ENCODE data around the gene HCN1. TPM values are rescaled to one million over a fixed set of nuclear protein-coding genes. Genes with fewer than 3 reads are reported as not detected.
"Not testable (repeated sequence)": the region's sequence is repeated elsewhere in the genome, so short reads cannot be mapped to it uniquely, and the experiment has no call there.

The HCN1 gene
- total RNA-seq, 2 experiments from 2014 or later = not detected

DNA sequence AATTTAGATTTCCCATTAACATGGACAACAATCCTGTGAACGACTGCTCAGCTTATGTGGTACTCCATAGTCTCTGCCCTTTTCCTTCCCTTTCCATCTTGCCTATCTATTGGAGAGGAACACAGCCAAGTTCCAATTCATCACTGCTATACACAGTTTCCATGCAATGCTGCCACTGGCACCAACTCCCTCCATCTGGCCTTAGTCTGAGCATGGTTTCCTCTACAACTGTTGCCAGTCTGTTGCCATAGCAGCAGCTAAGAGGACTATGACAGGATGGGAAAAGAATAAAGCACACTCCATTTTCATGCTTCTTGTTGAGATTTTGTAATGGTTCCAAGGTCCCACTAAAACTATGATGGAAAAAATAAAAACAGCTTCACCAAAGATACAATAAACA is 189.0 kb downstream of the HCN1 start:
- Mint-ChIP-seq H3K36me3 (ENCODE audit: low read depth) (no peaks in the 10 kb centered on the region), H3K9me3 (ENCODE audit: low read depth) (peaks cover 8% of the 10 kb centered on the region), H3K4me3 (no peak overlapping the region), H3K27ac (no peak overlapping the region), H3K27me3 (no peaks in the 10 kb centered on the region), H3K4me1 (no peaks in the 10 kb centered on the region)
- ChIA-PET POLR2A (no interaction called here), CTCF (interaction anchor here (0.6 kb wide), 1 partner anchor 1348 kb away, joined by 3 read pairs; no protein-coding TSS in a partner anchor)
- ATAC-seq (no peak), DNase-seq (no peak)
- intact Hi-C loops (cut with DNase I, micrococcal nuclease) = no loop called here

DNA sequence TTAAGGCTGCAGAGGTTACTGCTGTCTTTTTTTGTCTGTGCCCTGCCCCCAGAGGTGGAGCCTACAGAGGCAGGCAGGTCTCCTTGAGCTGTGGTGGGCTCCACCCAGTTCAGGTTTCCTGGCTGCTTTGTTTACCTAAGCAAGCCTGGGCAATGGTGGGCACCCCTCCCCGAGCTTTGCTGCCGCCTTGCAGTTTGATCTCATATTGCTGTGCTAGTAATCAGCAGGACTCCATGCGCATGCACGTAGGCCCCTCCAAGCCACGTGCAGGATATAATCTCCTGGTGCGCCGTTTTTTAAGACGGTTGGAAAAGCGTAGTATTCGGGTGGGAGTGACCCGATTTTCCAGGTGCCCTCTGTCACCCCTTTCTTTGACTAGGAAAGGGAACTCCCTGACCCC is 197.2 kb downstream of the HCN1 start:
- H3K36me3 Mint-ChIP-seq (ENCODE audit: low read depth); CTCF ChIA-PET: not testable (repeated sequence)

DNA sequence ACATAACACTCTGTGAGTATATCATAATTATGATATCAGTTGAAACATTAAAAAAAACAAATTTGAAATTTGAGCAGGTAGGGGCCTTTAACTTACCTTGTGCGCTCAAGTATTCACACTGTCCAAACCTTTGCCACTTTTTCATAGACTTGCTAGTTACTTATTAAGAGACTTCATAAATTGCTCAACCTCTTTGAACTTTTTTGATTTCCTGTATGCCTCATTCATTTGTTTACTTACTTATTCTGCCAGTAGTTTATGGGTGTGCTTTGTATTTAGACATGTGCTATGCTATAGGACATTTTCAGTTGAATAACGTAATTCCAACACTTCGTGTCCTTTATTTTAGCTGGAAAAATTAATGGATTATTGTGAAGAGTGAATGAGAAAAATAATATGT is 204.8 kb downstream of the HCN1 start:
- Mint-ChIP-seq H3K4me3 (no peak overlapping the region), H3K36me3 (ENCODE audit: low read depth) (no peaks in the 10 kb centered on the region), H3K9me3 (ENCODE audit: low read depth) (peaks cover 6% of the 10 kb centered on the region), H3K27ac (no peak overlapping the region), H3K27me3 (no peaks in the 10 kb centered on the region), H3K4me1 (no peaks in the 10 kb centered on the region)
- intact Hi-C loops (cut with DNase I, micrococcal nuclease) = no loop called here
- no peak for DNase-seq
- ATAC-seq = no peak
- ChIA-PET CTCF (no interaction called here), POLR2A (no interaction called here)

More for the DNA sequence above, 197.2 kb downstream of the HCN1 start:
- H3K4me1 Mint-ChIP-seq; H3K27me3 Mint-ChIP-seq; ATAC-seq; POLR2A ChIA-PET; DNase-seq; H3K27ac Mint-ChIP-seq; H3K4me3 Mint-ChIP-seq; intact Hi-C loops (cut with DNase I, micrococcal nuclease); H3K9me3 Mint-ChIP-seq (ENCODE audit: low read depth): not testable (repeated sequence)

DNA sequence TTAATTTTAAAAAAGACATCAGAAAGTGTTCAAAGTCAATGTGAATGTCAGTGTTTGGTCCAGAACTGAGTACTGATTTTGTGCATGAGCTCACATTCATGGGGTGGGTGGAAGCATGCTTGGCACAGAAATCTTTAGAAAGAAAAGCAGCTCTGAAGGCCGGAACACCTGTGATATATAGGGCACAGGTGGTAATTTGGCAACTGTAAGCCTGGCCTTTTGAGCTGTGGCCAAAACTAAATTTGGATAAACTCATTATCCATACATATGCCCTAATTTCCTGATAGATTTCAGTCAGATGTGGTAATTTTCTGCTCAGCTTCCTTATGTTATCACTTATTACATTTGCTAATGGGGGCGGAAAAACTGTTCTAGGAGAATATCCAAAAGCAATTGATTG is 211.4 kb downstream of the HCN1 start:
- Mint-ChIP-seq H3K27me3 (no peaks in the 10 kb centered on the region), H3K27ac (no peak overlapping the region), H3K36me3 (ENCODE audit: low read depth) (no peaks in the 10 kb centered on the region), H3K9me3 (ENCODE audit: low read depth) (peaks cover 10% of the 10 kb centered on the region), H3K4me1 (no peaks in the 10 kb centered on the region), H3K4me3 (no peak overlapping the region)
- POLR2A ChIA-PET = no interaction called here
- ATAC-seq (no peak), DNase-seq (no peak)
- intact Hi-C loops (cut with DNase I, micrococcal nuclease) = no loop called here
- CTCF ChIA-PET = no interaction called here

DNA sequence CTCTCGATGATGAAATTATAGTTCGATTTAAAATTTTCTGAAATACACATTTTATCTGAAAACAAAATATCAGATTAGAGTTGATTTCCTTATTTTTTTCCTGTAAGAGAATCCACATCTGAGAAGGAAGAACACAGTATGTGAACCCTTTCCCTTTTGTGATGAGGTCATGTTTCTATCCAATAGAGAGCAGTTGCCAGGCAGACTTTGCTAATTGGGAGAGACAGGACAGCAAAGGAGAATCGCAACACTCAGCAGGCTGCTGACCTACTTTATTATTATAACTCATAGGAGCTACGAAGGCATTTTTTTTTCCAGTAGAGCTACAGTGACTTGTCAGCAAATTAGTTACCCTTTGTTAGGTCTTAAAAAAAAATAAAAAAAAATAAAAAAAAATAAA is 242.1 kb downstream of the HCN1 start:
- no peak overlapping the region for H3K4me3 Mint-ChIP-seq
- no peak for ATAC-seq
- no peaks in the 10 kb centered on the region for H3K36me3 Mint-ChIP-seq (ENCODE audit: low read depth)
- no peak for DNase-seq
- intact Hi-C loops (cut with DNase I, micrococcal nuclease) = no loop called here
- no peaks in the 10 kb centered on the region for H3K4me1 Mint-ChIP-seq
- H3K27me3 Mint-ChIP-seq = no peaks in the 10 kb centered on the region
- peaks cover 8% of the 10 kb centered on the region for H3K9me3 Mint-ChIP-seq (ENCODE audit: low read depth)
- no peak overlapping the region for H3K27ac Mint-ChIP-seq
- CTCF ChIA-PET = no interaction called here
- POLR2A ChIA-PET = no interaction called here

DNA sequence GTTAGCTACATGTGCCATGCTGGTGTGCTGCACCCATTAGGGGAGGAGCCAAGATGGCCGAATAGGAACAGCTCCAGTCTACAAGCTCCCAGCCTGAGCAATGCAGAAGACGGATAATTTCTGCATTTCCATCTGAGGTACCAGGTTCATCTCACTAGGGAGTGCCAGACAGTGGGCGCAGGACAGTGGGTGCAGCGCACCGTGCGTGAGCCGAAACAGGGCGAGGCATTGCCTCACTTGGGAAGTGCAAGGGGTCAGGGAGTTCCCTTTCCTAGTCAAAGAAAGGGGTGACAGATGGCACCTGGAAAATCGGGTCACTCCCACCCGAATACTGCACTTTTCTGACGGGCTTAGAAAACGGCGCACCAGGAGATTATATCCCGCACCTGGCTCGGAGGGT is 251.3 kb downstream of the HCN1 start:
- H3K4me3 Mint-ChIP-seq; POLR2A ChIA-PET; CTCF ChIA-PET; H3K4me1 Mint-ChIP-seq; H3K27me3 Mint-ChIP-seq; H3K36me3 Mint-ChIP-seq (ENCODE audit: low read depth); H3K27ac Mint-ChIP-seq; DNase-seq; H3K9me3 Mint-ChIP-seq (ENCODE audit: low read depth); ATAC-seq; intact Hi-C loops (cut with DNase I, micrococcal nuclease): not testable (repeated sequence)

DNA sequence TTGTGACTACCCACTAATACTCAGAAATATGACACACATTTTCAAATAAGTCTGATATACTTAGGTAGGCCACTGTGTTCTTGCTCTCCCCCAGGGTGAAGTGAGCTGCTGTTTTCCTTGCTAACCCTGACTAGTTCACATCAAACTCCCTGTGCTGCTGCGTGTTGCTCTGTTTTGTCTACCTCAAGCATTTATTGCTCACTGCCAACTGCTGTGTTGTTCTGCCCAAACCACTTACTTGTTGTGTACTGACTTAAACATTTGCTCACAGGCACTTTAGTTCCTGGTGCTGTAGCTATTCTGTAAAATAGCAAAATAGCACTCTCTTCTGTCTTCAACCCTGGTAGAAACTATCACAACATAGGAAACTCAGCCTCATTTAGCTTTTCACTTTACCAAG is 255.7 kb downstream of the HCN1 start:
- H3K9me3 Mint-ChIP-seq (ENCODE audit: low read depth) = peaks cover 10% of the 10 kb centered on the region
- no peak overlapping the region for H3K27ac Mint-ChIP-seq
- H3K27me3 Mint-ChIP-seq = no peaks in the 10 kb centered on the region
- no peak overlapping the region for H3K4me3 Mint-ChIP-seq
- ATAC-seq (no peak), DNase-seq (no peak)
- intact Hi-C loops (cut with DNase I, micrococcal nuclease) = no loop called here
- POLR2A ChIA-PET = no interaction called here
- H3K4me1 Mint-ChIP-seq = no peaks in the 10 kb centered on the region
- no peaks in the 10 kb centered on the region for H3K36me3 Mint-ChIP-seq (ENCODE audit: low read depth)
- CTCF ChIA-PET = no interaction called here

DNA sequence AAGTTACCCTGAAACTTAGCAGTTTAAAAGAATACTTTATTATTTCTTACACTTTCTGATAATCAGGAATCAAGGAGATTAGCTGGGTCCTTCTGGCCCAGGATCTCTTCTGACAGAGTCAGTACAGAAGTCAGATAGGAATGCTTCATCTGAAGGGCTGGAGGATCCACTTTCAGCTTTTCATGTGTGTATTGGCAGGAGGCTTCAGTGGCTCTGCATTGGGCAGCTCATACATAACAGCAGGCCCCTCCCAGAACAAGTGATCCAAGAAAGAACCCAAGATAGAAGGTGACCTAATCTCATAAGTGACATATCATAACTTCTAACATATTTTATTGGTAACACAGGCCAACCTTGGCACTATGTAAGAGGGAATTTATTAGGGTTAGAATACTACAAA is 258.4 kb downstream of the HCN1 start:
- Mint-ChIP-seq H3K9me3 (ENCODE audit: low read depth) (peaks cover 12% of the 10 kb centered on the region), H3K4me1 (no peaks in the 10 kb centered on the region), H3K27ac (no peak overlapping the region), H3K27me3 (no peaks in the 10 kb centered on the region), H3K36me3 (ENCODE audit: low read depth) (no peaks in the 10 kb centered on the region), H3K4me3 (no peak overlapping the region)
- POLR2A ChIA-PET = no interaction called here
- intact Hi-C loops (cut with DNase I, micrococcal nuclease) = no loop called here
- CTCF ChIA-PET = no interaction called here
- ATAC-seq (no peak), DNase-seq (no peak)

DNA sequence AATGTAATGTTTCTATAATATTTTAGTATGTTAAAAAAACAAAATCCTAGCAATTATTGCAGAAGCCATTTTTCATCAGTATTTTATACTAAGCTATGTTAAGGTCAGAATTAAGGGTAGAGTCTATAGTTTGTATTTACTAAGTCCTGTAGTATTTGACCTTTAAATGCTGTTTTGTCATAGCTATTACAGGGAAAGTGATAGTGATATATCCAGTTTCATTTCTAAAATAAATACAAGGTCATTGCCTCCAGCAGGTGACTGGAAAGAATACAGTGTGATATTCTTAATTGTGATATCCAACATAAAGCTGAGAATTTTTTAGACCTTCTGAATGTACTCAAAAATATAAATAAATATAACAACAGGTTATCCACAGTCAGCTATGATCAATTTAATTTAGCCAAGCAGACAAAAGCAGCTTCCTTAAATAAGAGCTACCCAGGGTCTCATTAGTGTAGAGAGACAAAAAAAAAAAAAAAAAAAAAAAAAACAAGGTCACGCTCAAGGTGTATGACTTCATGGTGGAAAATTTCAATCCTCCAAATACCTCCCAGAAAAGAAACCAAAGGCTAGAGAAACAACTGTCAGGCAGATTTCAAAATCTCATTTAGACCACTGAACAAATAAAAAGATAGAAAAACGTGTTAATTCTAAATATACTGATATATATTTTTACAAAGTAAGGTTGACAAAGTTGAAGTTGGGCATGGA is 278.7 kb downstream of the HCN1 start:
- ChIA-PET CTCF (no interaction called here), POLR2A (no interaction called here)
- Mint-ChIP-seq H3K27ac (no peak overlapping the region), H3K9me3 (ENCODE audit: low read depth) (peaks cover 11% of the 10 kb centered on the region), H3K4me3 (no peak overlapping the region), H3K4me1 (no peaks in the 10 kb centered on the region), H3K27me3 (no peaks in the 10 kb centered on the region), H3K36me3 (ENCODE audit: low read depth) (no peaks in the 10 kb centered on the region)
- intact Hi-C loops (cut with DNase I, micrococcal nuclease) = no loop called here
- ATAC-seq (no peak), DNase-seq (no peak)

DNA sequence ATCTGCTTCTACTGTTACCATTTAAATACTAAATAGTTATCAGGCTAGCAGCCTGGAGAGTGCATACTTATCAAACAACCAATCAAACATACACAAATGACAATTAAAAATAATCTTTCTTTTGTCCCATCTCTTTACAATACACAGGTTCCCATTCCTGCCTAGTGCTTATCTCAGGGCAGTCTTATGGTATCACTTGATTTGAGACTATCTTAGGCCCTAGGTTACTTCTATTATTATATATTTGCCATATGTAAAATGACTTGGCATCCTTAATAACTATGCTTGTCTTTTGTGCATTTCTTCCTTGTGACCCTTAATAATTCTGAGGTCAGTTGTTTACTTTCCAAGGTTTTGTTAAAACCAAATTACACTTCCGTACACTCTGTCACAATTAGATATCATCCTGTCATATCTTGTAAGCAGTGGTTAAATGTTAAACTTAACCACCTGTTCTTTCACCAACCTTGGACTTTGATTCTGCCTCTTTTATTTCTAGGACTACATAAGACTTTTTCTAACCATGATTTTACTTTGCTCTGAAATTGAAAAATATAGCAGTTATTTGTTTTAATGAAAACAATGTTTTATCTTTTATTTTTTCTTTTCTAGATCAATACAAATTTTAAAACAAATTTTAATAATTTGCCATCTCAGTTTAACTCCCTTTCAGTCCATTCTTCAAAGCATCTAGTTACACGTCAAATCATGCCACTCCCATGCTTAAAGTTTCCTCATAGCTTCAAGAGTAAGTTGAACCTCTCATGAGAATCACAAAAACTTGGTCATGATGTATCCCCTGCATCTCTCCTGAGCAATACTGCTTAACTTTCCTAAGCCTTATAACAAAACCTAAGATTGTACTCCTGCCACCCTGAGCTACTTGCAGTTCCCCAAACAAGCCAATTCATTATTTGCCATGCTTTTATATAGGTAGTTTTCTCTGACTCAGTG is 281.3 kb downstream of the HCN1 start:
- ChIA-PET POLR2A (no interaction called here), CTCF (no interaction called here)
- H3K36me3 Mint-ChIP-seq (ENCODE audit: low read depth) = no peaks in the 10 kb centered on the region
- no peaks in the 10 kb centered on the region for H3K4me1 Mint-ChIP-seq
- no peak overlapping the region for H3K27ac Mint-ChIP-seq
- no peaks in the 10 kb centered on the region for H3K27me3 Mint-ChIP-seq
- DNase-seq (no peak), ATAC-seq (no peak)
- no peak overlapping the region for H3K4me3 Mint-ChIP-seq
- intact Hi-C loops (cut with DNase I, micrococcal nuclease) = no loop called here
- H3K9me3 Mint-ChIP-seq (ENCODE audit: low read depth) = peaks cover 9% of the 10 kb centered on the region

DNA sequence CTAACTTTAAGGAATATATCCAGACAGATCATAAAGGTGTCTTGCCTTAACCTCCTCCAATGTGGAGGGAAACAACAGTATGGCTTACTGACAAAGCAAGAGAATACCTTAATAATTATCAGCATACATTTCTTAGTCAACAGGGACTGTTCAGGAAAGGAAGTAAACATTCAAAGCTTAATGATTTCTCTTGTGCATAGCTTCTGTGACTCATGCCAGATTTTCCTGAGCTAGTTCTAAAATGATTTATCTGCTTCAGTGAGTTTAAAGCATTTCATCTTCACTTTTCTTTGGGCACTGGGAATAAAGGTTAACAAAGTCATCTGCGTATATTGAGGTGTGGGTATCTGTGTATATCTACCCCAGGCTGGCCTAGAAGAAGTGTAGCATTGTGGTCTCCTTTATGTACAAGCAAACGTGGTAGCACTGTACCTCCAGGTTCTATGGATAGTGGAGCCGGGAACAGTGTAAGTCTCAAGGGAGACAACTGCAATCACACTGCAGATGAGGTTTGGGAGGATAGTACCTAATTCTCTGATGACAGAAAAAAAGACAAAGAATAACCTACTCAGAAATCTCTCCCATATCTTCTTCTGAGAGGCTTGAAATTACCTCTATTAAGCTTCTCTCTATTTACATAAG is 284.1 kb downstream of the HCN1 start:
- ATAC-seq (no peak), DNase-seq (no peak)
- ChIA-PET POLR2A (no interaction called here), CTCF (no interaction called here)
- peaks cover 5% of the 10 kb centered on the region for H3K9me3 Mint-ChIP-seq (ENCODE audit: low read depth)
- H3K27me3 Mint-ChIP-seq = no peaks in the 10 kb centered on the region
- intact Hi-C loops (cut with DNase I, micrococcal nuclease) = no loop called here
- H3K36me3 Mint-ChIP-seq (ENCODE audit: low read depth) = no peaks in the 10 kb centered on the region
- H3K27ac Mint-ChIP-seq = no peak overlapping the region
- H3K4me3 Mint-ChIP-seq = no peak overlapping the region
- no peaks in the 10 kb centered on the region for H3K4me1 Mint-ChIP-seq
